NOMO-1 treated with dmso at 0.1 percent for 144 hours (cell line): ENCODE results near the gene KCNJ12.
"Not testable (repeated sequence)": the region's sequence is repeated elsewhere in the genome, so short reads cannot be mapped to it uniquely, and the experiment has no call there.

Experiments
- DNase-seq: peaks from one replicate; lab custom pipeline; 2025; ENCODE audit not compliant: unreplicated experiment; lab: John Stamatoyannopoulos, UW

Gene KCNJ12

GRCh38 chr17:21405904-21406400 is 29.8 kb downstream of the KCNJ12 start:
- not testable (repeated sequence) for DNase-seq

GRCh38 chr17:21406616-21407404 is 30.7 kb downstream of the KCNJ12 start:
- not testable (repeated sequence) for DNase-seq

GRCh38 chr17:21407752-21408151 is 31.6 kb downstream of the KCNJ12 start:
- DNase-seq, result not testable (repeated sequence)

GRCh38 chr17:21408224-21408623 is 32.1 kb downstream of the KCNJ12 start:
- DNase-seq, result not testable (repeated sequence)

DNA sequence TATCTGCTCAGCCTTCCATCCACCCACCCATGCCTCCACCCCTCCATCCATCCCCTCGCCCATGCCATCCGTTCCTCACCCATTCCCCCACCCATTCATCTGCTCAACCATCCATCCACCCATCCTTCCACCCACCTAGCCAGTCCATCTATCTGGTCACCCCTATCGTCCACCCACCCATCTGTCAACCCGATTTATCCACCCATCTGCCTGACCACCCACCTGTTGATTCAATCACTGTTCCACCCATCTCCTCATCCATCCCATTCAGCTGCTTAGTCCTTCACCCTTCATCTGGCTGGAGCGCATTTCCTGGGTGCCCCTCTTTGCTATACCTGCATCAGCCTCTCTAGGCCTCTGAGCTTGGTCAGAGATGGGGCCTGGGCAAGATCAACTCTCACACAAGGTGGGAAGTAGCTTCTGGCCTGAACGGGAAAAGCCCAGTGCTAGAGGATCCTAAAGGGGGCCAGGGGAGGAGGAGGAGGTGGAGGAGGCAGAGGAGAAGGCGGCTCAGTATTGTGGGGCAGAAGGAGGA is 32.7 kb downstream of the KCNJ12 start:
- DNase-seq, result not testable (repeated sequence)

DNA sequence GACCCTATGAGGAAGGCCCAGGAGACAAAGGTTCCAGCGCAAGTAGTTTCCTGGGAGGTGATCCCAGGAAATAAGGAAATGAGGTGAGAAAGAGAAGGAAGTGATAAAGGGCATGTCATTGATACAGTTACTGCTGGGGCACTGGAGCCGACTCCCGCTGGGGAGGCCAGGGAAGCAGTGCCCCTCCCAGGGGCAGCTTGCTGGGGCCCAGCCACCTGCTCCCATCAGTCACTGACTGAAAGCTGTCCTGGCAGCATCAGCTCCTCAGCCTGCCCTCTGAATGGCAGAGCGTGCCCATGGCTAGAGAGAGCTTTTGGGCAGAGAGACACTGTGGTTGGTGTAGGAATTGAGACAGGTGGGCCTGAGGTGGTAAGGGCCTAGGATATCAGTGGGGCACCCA is 33.2 kb downstream of the KCNJ12 start:
- not testable (repeated sequence) for DNase-seq

DNA sequence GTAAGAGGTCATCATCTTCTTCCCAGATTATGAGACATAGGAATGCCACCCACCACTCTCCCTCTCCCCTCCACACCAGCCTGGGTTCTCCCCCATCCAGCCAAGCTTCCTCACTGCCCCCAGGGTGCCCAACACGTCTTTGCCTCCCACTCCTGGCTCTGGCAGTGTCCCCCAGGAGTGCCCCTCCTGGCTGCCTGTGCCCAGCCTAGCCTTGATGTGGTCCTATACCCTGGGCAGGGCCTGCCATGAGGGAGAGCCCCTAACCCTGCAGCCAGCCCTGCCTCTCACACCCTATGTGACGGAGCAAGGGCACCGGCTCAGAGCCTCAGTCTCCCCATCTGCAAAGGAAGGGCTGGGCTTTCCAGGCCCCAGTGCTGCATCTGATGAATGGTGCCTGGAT is 33.8 kb downstream of the KCNJ12 start:
- DNase-seq, result not testable (repeated sequence)

DNA sequence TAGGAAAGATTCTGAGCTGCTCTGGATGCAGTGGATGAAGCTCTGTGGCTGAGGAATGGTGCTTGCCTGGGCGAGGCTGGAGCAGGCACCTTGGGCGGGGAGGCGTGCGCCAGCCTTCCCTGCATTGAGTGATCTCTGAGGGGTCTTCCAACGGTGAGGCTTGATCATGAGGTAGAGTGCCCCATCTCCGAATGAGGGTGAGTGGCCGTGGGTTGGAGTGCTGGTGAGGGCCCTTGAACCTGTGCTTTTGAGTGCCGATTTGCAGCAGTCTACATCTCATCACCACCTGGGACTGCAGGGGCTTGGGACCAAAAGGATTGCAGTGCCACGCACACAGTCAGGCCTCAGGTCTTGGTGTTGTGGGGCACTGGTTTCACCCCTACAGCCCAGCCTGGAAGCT is 34.2 kb downstream of the KCNJ12 start:
- not testable (repeated sequence) for DNase-seq

- not testable (repeated sequence) for DNase-seq
These were observed 34.9 kb downstream of the KCNJ12 start for GRCh38 chr17:21410906-21411678.

GRCh38 chr17:21411679-21412205 is 35.6 kb downstream of the KCNJ12 start:
- DNase-seq, result not testable (repeated sequence)

DNA sequence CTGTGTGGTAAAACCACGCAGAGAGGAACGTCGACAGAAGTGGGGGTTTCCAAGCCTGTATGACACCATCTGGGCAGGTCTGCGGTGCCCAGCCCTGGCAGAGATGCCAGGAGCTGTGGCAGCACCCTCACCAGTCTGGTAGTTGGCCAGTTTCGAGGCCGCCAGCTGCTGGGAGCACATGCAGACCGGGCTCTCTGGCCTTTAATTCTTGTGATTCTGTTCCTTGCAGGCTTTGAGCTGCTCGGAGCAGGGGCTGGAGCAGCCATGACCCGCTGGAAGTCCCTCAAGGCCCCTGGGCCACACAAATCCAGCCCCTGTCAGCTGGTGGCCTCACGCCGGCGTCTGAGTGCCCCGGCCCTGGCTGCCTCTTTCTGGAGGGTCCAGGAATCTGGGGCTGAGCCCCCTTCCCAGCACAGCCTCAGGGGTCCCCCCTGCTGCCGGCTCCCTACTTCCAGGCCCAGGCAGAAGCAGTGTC is 36.1 kb downstream of the KCNJ12 start:
- DNase-seq, result not testable (repeated sequence)

- DNase-seq, result not testable (repeated sequence)
These were observed 37.6 kb downstream of the KCNJ12 start for GRCh38 chr17:21413570-21414279.

GRCh38 chr17:21414616-21415015 is 38.5 kb downstream of the KCNJ12 start:
- DNase-seq, result not testable (repeated sequence)

- not testable (repeated sequence) for DNase-seq
These were observed 39.2 kb downstream of the KCNJ12 start for GRCh38 chr17:21415166-21415990.

GRCh38 chr17:21416471-21416981 is 40.4 kb downstream of the KCNJ12 start:
- DNase-seq, result not testable (repeated sequence)

DNA sequence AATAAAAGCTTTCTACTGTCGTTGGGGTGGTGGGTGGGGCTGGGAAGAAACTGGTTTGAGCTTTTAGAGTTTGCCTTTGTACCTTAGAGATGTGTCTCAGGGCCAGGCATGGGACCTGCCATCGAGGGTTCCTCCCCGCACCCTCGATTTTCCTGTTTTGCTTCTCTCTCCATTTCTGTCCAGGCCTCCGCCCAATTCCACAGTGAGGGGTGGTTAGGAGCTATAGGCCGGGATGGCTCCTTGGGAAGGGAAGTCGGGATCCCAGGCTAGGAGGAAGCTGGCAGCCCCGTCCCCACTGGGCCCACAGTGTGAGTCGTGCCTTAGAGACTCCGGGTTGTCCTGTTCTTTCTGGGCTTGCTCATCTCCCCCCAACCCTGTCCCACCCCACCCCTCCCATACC is 41.2 kb downstream of the KCNJ12 start:
- not testable (repeated sequence) for DNase-seq

DNA sequence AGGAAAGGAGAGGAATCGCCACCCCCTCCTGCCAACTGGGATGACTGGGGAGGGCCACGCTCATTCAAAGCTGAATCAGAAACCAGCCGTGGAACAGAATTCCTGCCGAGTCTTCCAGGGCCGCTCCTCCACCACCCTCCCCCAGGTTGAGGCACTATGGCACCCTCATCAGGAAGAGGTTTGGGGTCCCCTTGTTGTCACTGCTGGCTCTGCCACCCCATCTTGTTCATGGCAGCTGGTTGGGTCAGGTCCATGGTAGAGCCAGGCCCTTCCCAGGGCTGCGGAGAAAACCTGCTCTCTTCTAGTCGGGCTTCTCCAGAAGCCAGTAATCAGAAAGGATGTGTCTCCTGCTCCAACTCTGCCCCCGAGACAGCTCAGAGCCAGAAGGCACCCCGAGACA is 41.8 kb downstream of the KCNJ12 start:
- no peak for DNase-seq

GRCh38 chr17:21418446-21419298 is 42.5 kb downstream of the KCNJ12 start:
- DNase-seq, result no peak
